T1000 (cell line): ENCODE data around the gene EPHA8.

Experiments
- DNase-seq: peaks from one replicate; lab custom pipeline; 2025; ENCODE audit warnings: mixed read lengths; lab: John Stamatoyannopoulos, UW

The EPHA8 gene

DNA sequence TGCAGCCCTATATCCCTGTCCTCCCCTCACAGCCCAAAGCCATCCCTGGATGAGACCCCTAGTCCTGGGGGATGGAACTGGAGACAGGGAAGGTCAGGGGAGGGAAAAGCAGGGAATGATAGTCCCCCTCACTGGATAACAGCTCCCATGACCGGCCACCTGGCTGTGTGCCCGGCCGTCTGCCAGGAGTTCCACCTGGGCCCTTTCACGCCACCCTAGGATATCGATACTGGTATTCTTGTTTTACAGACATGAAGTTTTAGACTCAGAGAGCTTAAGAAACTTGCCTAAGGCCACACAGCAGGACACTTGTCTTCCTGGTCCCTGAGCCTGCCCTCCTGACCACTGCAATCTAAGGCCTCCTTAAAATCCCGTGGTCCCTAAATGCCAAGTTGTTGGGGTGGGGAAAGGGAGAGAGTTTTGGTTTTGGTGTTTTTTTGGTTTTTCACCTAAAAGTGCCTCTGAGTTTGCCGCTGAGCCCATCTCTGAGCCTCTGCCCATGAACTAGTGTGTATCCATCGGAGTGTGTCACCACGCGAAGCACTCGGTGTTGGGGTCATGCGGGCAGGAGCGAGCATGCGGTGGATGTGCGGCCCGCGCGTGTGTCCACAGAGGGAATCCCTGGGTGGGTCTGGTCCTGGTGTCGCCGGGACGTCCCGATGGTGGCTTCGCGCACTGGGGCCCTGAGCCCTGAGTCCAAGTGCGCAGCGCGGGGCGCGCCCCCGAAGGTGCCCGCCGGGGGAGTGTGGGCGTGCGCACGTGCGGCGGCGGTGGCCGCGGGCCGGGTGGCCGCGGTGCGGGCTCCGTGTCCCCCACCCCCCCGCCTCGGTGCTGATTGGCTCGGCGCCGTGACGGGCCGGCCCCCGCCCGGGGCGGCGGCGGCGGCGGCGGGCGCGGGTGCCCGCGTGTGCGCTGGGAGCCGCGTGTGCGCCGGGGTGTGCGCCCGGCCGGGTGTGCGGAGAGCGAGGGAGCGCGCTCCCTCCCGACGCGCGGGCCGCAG is at the start of gene EPHA8:
Gene EPHA8, plus strand, starts transcription at position 906 of the 1,000 bp plus-strand sequence. CDS start 147 bp downstream, outside the sequence.
- no peak for DNase-seq

DNA sequence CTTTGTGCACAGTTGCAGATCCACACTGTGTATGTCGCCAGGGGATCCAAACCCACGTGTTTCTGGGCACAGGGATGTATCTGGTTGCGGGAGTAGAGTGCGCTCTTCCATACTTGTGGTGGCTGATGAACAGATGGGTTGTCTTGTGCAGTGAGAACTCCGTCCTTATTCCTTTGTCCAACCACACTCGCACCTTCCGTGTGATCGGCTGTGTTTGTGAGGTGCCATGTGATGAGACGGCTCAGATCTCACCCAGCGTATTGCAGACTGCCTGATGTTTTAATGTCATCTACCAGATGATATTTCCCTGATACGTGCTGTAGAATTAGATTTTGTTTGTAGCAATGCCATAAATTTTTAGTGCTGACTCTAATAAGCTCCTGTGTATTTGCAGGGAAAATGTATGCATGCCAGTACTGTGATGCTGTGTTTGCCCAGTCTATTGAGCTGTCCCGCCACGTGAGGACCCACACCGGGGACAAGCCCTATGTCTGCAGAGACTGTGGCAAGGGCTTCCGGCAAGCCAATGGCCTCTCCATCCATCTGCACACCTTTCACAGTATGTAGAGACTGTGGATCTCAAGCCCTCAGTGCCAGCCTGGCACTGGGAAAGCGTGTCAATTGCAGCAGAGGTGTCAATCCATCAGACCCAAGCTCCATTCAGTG is 46.2 kb upstream of the EPHA8 start:
- DNase-seq = no peak

DNA sequence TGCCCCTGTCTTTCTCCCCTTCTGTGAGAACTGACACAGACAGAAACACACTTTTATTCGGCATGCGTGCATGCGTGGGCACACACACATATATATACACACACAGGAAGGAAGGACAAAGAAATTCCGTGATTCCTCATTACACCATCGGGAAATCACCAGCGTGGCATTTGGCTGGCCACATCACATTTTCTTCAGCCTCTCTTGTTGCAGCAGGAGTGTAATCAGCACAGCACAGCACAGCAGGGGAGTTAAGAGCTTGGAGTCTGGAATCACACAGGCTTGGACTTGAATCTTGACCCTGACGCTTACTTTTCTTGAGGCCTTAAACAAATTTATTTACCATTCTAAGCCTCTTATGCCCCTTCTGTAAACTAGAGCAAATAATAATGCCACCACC is 45.3 kb upstream of the EPHA8 start:
- no peak for DNase-seq

DNA sequence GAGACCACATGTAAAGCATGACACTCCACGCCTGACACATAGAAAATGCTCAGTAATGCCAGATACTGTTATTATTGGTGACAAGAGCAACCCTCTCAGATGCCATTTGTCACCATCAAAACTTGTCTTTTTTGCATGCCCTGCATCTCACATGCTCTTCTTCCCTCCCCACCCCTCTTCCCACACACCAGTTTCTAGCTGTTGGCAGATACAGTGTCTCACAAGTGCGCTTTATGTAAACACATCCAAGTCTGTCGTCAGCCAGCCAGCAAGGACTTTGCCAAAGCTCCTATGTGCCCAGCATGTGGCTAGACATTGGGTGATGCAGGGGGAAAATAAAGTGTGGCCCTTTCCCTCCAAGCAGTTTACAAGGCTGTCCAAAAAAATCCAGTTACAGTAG is 44.9 kb upstream of the EPHA8 start:
- DNase-seq = no peak

DNA sequence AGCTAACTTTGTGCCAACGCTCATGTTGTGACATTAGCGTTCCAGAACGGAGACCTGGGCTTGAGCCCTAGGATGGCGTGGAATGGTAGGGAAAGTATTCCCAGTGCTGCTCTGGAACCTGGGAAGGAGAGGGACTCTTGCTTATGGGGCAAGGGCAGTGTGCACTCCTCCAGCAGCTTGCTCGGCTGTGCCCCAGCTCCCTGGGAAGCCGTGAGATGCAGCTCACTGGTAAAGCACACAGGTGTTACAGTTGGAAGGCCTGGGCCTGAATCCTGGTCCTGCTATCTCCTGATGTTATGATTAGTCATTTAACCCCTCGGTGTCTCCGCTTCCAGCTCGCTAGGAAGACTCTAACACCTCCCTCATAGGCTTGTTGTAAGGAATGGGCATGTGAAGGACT is 42.4 kb upstream of the EPHA8 start:
- no peak for DNase-seq

DNA sequence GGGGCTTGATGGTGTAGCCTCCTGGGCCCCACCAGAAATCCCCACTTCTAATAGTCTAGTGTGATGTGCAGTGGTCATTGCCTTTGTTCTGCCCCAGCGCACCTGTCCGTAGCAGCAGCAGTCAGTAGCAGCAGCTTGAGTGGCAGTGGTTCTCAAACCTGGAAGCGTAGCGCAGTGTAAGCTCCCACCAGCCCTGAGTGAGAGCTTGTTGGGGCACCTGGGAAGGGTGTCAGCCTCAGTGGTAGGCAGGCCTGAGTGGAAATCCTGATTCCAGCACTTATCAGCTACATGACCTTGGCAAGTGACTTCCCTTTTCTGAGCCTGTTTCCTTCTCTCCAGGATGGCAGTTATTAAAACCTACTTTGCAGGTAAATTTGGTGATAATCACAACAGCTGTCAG is 41.6 kb upstream of the EPHA8 start:
- no peak for DNase-seq

DNA sequence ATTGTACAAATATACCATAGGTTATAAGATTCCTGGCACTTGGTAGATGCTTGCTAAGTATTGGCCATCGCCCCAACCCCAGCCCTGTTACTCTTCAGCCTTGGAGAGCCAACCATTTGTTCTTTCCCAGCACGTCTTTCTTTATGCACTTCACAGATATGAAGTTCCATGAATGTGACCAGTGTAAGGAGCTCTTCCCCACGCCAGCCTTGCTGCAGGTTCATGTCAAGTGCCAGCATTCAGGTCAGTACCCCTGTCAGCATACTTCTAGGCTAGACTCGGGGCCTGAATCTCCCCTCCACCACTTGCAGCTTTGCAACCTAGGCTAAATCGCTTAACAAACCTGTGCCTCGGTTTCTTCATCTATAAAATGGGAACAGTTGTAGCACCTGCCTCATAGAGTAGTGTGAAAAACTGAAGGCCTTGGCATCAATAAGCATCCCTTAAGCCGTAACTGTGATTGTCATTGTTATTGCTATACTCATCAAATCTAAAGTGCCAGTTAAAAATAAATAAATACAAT is 41.0 kb upstream of the EPHA8 start:
- DNase-seq = no peak

DNA sequence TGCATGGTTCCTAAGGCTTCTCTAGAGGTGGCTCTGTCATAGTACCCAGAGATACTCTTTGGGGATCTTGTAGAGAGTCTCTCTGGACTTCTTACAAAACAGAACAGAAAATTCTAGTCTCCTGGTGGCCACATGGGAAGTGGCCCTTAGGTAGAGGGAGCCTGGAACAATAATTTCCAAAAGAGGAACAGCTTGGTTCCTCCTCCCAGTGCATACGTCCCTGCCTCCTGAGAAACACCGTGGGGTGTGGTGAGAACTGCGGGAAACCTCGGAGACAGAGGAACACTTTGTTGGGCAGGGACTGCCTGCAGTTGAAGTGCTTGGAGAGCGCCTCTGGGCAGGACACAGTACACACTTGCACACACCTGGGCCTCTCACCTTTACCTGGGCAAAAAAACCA is 38.8 kb upstream of the EPHA8 start:
- DNase-seq = no peak

DNA sequence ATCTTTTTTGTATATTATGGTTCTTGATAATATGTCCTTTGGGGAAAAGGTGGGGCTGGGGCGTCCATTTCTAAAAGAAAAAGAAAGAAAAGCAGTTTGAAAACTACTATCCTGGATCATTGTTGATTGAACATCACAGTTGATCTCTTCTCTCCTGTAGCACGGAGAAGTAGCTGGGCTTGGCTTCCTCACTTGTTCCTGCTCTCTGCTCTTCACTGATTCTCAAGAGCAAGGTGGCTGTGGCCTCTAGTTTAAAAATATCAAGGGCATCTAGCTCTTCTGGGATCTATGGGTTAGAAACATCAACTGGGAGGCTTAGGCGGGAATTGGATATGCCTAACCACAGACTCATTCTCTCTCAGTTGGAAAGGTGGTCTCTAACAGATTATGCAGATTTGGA is 38.1 kb upstream of the EPHA8 start:
- no peak for DNase-seq

DNA sequence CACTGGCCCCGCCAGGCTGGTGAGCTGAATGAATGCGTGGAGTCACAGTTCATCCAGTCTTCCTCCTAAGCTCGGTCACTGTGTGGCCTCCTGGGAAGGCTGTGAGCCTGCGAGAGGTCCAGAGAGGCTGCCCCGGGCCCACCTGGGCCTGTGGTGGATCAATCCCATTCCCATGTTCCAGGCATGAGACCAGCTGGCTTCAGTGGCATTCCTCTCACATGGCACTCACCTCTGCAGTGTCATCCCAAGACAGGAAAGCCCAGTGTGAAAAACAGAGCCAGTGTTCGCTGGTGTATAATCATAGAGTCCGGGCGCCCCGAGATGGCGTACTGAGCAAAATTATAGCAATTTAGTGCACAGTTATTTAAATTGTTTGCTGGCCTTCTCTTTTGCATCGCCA is 37.6 kb upstream of the EPHA8 start:
- DNase-seq = no peak

DNA sequence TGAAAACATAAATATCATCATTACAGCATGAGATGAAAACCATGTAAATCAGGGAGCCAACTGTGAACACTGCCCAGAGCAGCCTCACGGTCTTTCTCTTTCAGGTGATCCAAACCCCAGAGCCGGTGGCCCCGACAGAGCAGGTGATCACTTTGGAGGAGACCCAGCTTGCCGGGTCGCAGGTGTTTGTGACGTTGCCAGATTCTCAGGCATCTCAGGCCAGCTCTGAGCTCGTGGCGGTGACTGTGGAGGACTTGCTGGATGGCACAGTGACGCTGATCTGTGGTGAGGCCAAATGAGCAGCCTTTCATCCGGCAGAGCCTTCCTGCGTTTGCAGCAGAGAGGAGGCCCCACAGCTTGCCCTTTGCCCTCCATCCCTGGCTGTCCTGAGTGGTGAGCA is 37.2 kb upstream of the EPHA8 start:
- DNase-seq = no peak

DNA sequence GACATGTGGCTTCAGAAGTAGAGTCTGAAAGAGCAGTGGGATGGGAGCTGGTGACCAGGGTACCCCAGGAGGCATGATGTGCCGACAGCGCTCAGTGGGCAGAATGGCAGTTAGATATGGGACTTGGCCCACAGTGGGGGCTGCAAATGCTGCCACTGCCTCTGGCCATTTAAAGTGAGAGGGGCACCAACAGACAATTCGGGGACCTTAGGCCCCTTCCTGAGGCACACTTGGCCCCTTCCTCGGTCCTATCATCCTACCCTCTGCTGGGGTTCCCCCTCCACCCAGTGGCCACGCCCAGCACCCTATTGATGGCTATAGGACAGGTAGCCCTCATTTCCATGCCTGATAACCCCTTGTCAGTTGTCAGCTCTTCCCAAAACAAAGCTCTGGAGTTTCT is 36.6 kb upstream of the EPHA8 start:
- no peak for DNase-seq

DNA sequence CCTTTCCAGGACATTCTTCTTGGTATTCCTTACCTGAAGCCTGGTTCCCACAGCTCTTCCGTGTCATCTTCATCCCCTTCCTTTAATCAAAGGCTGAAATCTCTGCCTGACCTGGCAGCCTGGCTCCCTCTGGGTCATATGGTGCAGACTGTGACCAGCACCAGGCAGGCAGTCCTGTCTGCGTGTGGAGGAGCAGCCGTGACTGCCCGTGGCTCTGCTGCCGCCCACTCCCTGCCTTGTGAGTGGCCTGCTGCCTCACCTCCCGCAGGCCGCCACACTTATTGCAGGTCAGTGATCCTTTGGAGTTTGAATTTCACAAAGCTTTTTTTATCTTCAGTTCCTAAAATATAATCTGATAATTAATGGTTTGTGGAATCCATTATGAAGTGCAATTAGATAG is 36.2 kb upstream of the EPHA8 start:
- no peak for DNase-seq

DNA sequence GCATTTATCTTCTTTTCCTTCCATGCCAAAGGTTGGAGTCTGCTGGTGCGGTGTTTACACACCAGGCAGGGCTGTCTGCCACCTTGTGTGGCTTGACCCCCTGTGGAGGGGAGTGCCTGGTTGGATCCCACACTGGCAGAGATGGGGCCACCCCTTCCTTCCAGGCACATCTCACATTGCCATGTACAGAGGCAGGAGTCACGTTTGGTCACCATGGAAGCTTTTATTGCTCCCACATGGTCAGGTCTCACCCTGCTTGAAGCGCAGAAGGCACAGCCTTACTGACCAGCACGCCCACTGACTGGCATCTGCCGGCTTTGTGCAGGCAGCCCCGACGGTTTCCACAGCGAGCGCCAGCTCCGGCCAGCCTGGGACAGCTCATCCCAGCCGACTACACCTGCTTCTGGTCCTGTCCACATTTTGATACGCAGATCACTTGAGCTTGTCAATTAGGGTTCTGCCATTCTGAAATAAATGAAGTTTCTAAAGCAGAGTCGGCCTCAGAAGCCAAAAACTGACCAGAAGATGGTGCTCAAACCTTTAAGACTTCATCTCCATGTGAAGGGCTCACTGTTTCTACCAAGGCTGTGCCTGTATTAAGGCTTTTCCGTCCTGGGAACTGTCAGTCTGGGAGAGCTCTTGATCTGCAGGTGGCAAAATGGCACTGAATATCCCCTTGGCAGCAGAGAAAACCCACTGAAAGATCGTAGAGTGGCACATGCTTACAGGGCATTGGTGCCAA is 35.6 kb upstream of the EPHA8 start:
- DNase-seq = no peak

DNA sequence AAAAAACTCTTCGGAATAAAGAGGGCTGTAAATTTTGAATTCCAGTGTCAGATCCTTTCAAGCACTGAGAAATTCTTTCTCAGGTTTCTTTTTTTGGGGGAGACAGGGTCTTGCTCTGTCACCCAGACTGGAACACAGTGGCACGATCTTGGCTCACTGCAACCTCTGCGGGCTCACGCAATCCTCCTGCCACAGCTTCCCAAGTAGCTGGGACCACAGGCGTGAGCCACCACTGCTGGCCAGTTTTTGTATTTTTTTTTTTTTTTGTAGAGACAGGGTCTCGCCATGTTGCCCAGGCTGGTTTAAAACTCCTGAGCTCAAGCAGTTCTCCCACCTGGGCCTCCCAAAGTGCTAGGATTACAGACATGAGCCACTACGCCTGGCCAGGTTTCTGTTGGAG is 34.8 kb upstream of the EPHA8 start:
- no peak for DNase-seq

DNA sequence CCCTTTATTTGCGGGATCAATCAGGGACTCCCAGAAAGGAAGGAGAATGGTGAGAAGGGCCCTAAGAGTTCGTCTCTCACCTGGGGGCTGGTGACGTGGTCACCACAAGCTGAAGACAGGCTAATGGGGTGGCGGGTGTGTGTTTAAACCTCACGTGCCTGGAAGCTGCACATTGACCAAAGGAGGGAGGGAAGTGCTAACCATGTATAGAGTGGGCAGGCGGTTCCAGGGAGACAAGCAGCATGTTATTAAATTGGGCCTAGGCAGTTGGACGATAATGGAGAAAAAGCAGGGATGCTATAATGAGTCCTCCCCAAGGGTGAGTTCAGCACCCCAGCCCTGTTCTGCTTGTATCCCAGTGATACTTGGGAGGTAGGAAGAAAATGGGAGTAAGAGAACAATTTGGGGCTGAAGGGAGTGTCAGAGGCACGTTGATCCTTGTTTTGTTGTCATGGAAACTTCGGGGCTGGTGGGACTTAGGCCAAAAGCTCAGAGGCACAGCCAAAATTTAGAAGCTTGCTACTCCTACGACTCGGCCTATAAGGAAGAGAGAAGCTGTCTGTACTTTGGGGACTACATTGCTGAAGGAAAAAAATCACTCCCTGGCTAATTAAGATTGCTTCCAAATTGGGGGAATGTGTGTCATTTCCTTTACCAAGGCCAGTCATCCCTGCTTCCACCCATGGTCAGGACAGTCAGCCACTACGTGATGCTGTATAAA is 33.2 kb upstream of the EPHA8 start:
- DNase-seq = no peak

DNA sequence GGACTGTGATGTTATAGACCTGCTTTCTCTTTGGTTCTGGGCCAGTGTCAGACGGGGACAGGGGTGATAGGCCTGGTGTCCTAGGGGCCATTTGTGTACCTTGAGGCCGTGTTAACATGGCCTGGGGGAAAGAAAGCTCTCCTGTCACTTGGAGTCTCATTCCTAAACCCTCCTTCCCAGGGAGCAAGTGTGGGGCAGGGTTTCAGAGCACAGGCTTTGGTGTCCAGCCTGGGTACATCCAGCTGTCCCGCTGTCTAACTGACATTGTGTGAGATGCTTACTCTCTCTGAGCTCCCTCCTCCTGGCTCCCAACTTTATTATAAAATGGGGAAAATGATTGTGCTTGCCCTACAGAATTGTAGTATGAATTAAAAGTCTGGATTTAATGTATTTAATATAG is 32.6 kb upstream of the EPHA8 start:
- DNase-seq = no peak

DNA sequence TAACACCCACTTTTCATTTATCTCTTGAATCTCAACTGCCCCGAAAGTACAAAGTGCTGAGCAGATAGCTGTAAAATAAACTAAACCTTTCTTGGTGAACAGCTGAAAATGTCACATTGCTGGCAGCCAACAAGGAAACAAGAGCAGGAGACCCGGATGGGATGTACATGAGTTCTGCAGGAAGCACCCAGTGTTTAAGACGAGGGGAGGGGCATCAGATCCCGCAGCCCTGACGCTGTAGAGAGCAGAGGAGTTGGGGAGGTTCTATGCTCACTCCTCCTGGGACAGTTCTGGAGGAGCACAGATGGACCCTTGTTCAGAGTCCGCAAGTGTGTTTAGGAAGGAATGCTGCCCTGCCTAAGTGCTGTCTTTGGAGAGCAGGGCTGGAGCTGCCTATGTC is 32.0 kb upstream of the EPHA8 start:
- DNase-seq = no peak

DNA sequence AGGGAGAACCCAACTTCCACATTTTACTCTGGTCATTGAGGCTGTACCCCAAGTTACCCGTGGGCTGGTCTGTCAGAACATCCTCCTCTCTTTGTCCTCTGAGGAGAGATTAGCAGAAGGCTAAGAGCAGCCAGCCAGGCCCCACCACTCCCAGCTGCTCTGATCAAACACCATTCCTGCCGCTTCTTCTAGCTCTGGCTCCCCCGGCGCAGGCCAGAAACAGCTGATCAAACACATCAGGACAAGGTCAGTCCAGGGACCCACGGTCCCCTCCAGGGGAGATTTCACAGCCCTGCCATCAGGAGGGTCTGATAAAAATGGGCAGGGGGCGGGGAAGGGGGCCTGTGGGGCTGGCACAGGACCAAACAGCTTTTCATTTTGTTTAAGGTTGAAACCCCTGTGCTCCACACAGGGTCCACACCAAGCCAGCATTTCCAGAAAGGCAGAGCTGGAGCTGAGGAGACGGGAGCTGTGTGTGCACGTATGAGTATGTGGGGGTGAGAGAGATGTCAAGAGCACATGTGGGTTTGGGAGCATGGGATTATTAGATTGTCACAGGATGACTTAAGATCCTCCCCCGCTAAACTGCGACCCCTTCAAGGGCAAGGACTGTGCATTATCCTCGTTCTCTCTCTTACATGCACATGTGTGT is 29.9 kb upstream of the EPHA8 start:
- DNase-seq = no peak

DNA sequence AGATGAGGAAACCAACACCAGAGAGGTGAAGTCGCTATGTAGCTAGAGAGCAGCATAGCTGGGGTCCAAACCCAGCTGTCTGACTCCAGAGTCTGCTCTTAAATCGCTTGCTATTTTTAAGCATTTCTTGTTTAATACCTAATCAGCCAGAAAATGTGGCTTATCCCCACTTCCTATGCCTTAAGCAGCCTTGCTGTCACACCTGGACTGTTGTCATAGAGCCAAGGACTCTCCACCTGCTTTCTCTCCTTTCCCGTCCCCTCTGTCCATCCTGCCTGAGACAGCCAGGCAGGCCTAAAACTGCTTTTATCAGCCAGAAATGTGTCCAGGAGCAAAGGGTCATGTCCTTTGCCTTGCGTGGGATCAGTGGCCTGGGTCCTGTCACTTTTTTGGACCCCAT is 28.3 kb upstream of the EPHA8 start:
- no peak for DNase-seq

DNA sequence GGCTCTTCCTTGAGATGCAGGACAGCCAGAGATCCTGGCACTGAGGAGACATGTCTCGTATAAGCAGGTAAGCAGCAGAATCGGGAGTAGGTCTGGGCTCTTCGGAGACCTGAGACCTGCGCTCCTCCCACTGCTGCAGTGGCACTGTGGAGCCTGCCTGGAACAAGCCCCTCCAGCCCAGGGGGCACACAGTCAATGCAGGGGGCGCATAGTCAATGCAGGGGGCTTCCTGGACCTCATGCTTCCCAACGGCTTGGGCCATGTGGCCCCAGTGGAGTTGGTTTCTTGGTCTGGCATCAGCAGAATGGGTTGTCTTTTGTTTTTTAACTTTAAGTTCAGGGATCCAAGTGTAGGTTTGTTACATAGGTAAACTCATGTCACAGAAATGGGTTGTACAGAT is 27.9 kb upstream of the EPHA8 start:
- DNase-seq = no peak
